HL-60 (cell line): ENCODE results near the gene SPAG8.

Experiments
- DNase-seq, 2 experiments: peaks; one replicate each; pipeline ENCODE4 v3.0.0-alpha.2; 2010 to 2020; ENCODE audit warnings: low read depth in 1 of 2, low spot score in 1 of 2
- H3K27ac ChIP-seq: fragments of 250-450 bp; sonication (Bioruptor Pico); replicated peaks from 2 replicates; pipeline ENCODE4 v1.5.1; 2020; ENCODE audit warnings: mild to moderate bottlenecking, moderate library complexity
- H3K27me3 ChIP-seq: fragments of 250-450 bp; sonication (Bioruptor Pico); 2 replicates; pipeline ENCODE4 v1.5.1; 2021; ENCODE audit warnings: mild to moderate bottlenecking, moderate library complexity; ENCODE audit not compliant: insufficient read depth, poor library complexity, severe bottlenecking
- H3K4me3 ChIP-seq: replicated peaks from 2 replicates; pipeline ENCODE4 v1.5.1; 2011; ENCODE audit warnings: mild to moderate bottlenecking, control low read depth, low read length; ENCODE audit not compliant: insufficient read depth
- GABPA ChIP-seq: IDR thresholded peaks from 2 replicates; pipeline ENCODE4 v1.6.1; 2012; ENCODE audit warnings: low read depth
- POLR2AphosphoS5 ChIP-seq: IDR thresholded peaks from 2 replicates; pipeline ENCODE4 v1.6.1; 2012; ENCODE audit warnings: low read depth
- REST ChIP-seq: IDR thresholded peaks from 2 replicates; pipeline ENCODE4 v1.6.1; 2012; ENCODE audit warnings: low read depth; ENCODE audit not compliant: insufficient replicate concordance
- SPI1 ChIP-seq: IDR thresholded peaks from 2 replicates; pipeline ENCODE4 v1.6.1; 2012; ENCODE audit warnings: low read depth, mild to moderate bottlenecking, borderline replicate concordance
- TF ChIP-seq, protein P1 (sequence below): IDR thresholded peaks from one replicate; pipeline ENCODE4 v1.5.1; 2011; ENCODE audit warnings: low read length, control low read depth, inconsistent platforms; ENCODE audit not compliant: insufficient read depth

Gene SPAG8

DNA sequence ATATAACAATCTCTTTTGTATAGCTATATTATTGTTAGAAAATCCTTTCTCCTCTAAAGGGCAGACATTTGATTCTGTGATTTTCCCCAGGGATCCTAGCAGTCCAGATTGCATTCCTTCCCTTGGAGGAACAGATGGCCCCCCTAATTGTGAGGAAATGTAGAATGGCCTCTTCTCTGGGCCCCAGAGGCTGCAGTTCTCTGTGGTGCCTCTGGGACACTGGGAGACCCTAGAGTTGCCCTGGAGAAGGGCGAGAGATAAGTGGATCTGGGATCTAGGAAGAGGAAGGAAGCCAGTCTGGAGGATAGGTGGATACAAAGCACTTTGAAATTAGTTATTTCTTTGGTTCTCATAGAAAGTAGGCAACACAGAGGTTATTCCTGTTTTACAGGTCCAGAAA, 4.6 kb upstream of the SPAG8 start:
- no peak for DNase-seq
- H3K27ac ChIP-seq = no peak overlapping the region
- TF ChIP-seq REST (no peak), GABPA (no peak), POLR2AphosphoS5 (no peak), SPI1 (no peak)
- TF ChIP-seq, protein P1, sequence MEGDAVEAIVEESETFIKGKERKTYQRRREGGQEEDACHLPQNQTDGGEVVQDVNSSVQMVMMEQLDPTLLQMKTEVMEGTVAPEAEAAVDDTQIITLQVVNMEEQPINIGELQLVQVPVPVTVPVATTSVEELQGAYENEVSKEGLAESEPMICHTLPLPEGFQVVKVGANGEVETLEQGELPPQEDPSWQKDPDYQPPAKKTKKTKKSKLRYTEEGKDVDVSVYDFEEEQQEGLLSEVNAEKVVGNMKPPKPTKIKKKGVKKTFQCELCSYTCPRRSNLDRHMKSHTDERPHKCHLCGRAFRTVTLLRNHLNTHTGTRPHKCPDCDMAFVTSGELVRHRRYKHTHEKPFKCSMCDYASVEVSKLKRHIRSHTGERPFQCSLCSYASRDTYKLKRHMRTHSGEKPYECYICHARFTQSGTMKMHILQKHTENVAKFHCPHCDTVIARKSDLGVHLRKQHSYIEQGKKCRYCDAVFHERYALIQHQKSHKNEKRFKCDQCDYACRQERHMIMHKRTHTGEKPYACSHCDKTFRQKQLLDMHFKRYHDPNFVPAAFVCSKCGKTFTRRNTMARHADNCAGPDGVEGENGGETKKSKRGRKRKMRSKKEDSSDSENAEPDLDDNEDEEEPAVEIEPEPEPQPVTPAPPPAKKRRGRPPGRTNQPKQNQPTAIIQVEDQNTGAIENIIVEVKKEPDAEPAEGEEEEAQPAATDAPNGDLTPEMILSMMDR = no peak
- H3K4me3 ChIP-seq = no peak overlapping the region
- no peaks in the 10 kb centered on the region for H3K27me3 ChIP-seq

- peak; percentile 93 to 98 for DNase-seq
- TF ChIP-seq GABPA (no peak), REST (peak; percentile 72), POLR2AphosphoS5 (peak; percentile 83; the same call in 1 of the 2 replicates)
- Histone ChIP-seq H3K27ac (peak within 1 kb of the TSS; percentile 94), H3K27me3 (no peaks in the 10 kb centered on the region), H3K4me3 (peak within 1 kb of the TSS; percentile 71)
Observed at GRCh38 chr9:35814841-35815543, 2.9 kb upstream of the SPAG8 start, which contains the start of gene HINT2. Gene HINT2, minus strand, starts transcription at chr9:35815042. Its CDS starts 63 bp downstream, at chr9:35814979.

- TF ChIP-seq GABPA = no peak
- TF ChIP-seq, protein P1 = peak; percentile 24
- Histone ChIP-seq H3K27me3 (no peaks in the 10 kb centered on the region), H3K4me3 (peak overlapping the region; percentile 71), H3K27ac (peak overlapping the region; percentile 94)
- DNase-seq = peak in 1 of 2 experiments; percentile 65
Observed at GRCh38 chr9:35814106-35814840, 2.2 kb upstream of the SPAG8 start.

DNA sequence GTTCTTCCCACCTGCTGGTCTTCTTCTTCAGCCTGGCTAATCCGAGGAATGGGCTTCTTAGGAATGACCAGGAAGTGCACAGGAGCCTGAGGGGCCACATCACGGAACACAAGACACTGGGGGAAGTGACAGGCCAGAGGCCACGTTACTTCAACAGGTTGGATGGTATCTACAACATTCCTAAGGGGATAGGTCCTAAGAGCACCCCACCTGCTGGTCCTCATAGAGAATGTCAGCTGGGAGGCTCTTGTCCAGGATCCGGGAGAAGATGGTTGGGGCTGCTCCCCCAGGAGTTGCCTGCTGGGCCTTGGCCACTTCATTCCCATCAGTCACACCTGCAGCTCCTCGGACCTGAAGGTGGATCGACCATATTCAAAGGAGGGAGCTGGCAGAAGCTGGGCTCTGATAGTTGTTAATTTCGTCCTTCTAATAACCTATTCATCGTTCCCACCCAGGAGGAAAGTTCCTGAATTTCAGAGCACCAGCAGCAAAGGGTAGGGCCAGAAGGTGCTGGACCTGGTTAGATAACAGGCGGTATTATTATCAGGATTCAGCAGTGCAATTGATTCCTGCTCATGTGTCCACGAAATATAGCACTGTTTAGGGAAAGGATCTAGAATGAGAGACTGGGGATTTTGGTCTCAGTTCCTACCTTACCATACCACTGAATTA, 1.5 kb upstream of the SPAG8 start:
- DNase-seq = peak in 1 of 2 experiments; percentile 28
- H3K4me3 ChIP-seq = no peak overlapping the region
- TF ChIP-seq SPI1 (no peak), POLR2AphosphoS5 (no peak), REST (no peak), GABPA (no peak)
- TF ChIP-seq, protein P1 = no peak
- peak overlapping the region; percentile 94 for H3K27ac ChIP-seq
- no peaks in the 10 kb centered on the region for H3K27me3 ChIP-seq
